HFFc6 (cell line): ENCODE results near the gene SARS1. TPM values are rescaled to one million over a fixed set of nuclear protein-coding genes. Genes with fewer than 3 reads are reported as not detected.
"Not testable (repeated sequence)": the region's sequence is repeated elsewhere in the genome, so short reads cannot be mapped to it uniquely, and the experiment has no call there.

Source experiments
- DNase-seq: peaks from one replicate; pipeline ENCODE4 v3.0.0-alpha.2; 2018
- H3K27ac Mint-ChIP-seq: 2 replicates; pipeline ENCODE4 v1.8.0; 2020; ENCODE audit warnings: mild to moderate bottlenecking, mixed read lengths
- H3K27me3 Mint-ChIP-seq: 2 replicates; pipeline ENCODE4 v1.8.0; 2021; ENCODE audit warnings: mild to moderate bottlenecking, moderate library complexity, mixed read lengths; ENCODE audit not compliant: insufficient read depth
- H3K36me3 Mint-ChIP-seq: 2 replicates; pipeline ENCODE4 v1.8.0; 2021; ENCODE audit warnings: low read depth, mixed read lengths
- H3K4me1 Mint-ChIP-seq: 2 replicates; pipeline ENCODE4 v1.8.0; 2020; ENCODE audit warnings: low read depth, mixed read lengths
- H3K4me3 Mint-ChIP-seq: 2 replicates; pipeline ENCODE4 v1.8.0; 2020; ENCODE audit warnings: mild to moderate bottlenecking, moderate library complexity, mixed read lengths
- H3K9me3 Mint-ChIP-seq: 2 replicates; pipeline ENCODE4 v1.8.0; 2020; ENCODE audit warnings: mild to moderate bottlenecking, mixed read lengths
- CTCF ChIP-seq: fragments of 200-600 bp; sonication (generic); IDR thresholded peaks from 2 replicates; pipeline ENCODE4 v1.5.0; 2021; ENCODE audit warnings: antibody characterized with exemption, mild to moderate bottlenecking
- total RNA-seq, 6 experiments: library from RNA; stranded (reverse); fragmentation: NEBNext Ultra II Directional; extraction: Animal tissue kit (Norgen Biotek cat#: 25700); gene quantifications; 2 replicates in 1 of 6; 3 replicates in 5 of 6; pipeline ENCODE4 v1.2.3, GENCODE V29; 2021

SARS1 gene
- total RNA-seq, 6 experiments from 2014 or later: 165 to 194 (median 176) TPM

GRCh38 chr1:109171646-109172045 lies 42.1 kb upstream of the SARS1 start:
- TF ChIP-seq CTCF: no peak
- H3K9me3 Mint-ChIP-seq: no peaks in the 10 kb centered on the region
- H3K27ac Mint-ChIP-seq: no peak overlapping the region
- peaks cover 27% of the 10 kb centered on the region for H3K4me1 Mint-ChIP-seq
- no peaks in the 10 kb centered on the region; the same call in 1 of the 2 replicates for H3K27me3 Mint-ChIP-seq
- no peak for DNase-seq
- no peaks in the 10 kb centered on the region for H3K36me3 Mint-ChIP-seq
- H3K4me3 Mint-ChIP-seq: no peak overlapping the region

DNA sequence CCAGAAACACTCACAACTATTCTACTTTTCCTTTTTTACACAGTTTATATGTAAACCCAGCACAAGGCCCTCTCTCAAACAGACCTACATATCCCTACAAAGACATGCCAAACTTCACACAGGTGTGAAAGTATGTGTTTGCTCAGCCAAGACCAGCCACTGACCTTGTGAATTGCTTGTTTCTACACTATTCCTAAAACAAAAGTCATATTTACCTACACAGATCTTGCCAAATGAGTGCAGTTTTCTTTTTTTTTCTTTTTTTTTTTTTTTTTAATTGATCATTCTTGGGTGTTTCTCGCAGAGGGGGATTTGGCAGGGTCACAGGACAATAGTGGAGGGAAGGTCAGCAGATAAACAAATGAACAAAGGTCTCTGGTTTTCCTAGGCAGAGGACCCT lies 37.4 kb upstream of the SARS1 start:
- not testable (repeated sequence) for H3K27ac Mint-ChIP-seq, H3K9me3 Mint-ChIP-seq, H3K4me3 Mint-ChIP-seq, H3K36me3 Mint-ChIP-seq, H3K4me1 Mint-ChIP-seq, H3K27me3 Mint-ChIP-seq, DNase-seq

DNA sequence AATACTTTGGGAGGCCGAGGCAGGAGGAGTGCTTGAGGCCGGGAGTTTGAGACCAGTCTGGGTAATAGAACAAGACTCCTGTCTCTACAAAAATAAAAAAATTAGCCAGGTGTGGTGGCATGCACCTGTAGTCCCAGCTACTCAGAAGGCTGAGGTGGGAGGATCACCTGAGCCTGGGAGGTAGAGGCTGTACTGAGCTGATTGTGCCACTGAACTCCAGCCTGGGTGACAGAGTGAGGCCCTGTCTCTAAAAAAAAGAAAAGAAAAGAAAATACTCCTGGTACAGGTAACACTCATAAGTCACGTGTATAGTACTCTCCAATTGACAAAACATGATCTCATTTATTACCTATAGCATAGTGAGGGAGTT lies 33.0 kb upstream of the SARS1 start:
- not testable (repeated sequence) for H3K9me3 Mint-ChIP-seq, H3K4me3 Mint-ChIP-seq, H3K27me3 Mint-ChIP-seq, DNase-seq, H3K36me3 Mint-ChIP-seq, H3K27ac Mint-ChIP-seq
- peaks cover 19% of the 10 kb centered on the region for H3K4me1 Mint-ChIP-seq

DNA sequence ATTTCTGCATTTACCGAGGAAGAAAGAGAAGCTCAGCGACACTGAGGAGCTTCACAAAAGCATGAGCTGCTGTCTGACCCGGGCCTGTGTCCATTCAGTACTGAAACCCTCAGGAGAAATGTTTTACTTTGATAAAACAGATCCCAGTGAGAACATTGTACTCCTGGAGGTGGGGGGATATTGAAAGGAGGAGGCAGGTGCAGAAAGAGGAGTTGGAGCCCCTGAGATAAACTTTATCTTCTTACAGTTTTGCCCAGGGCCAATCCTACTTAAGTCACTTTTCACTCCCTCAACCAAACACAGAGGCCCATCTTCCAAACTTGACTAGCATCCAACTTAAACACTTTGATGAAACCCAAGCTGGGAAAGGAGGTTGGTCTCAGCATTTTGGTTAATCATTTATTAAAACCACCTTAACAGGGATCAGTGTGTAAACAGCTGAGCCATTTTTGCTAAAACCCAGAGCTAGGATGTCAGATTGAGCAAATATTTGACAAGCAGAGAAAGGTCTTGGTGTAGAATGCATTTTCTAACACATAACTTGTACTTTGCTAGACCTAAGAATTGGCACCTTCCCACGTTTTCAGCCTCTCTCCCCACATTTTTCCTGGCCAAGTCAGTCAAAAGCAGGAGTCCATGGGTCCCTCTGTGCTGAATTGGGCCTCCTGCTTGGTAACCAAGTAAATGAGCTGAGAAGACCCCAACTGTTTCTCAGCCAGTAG lies 32.5 kb upstream of the SARS1 start:
- Mint-ChIP-seq H3K27me3 (peaks cover 6% of the 10 kb centered on the region), H3K27ac (no peak overlapping the region), H3K4me1 (peaks cover 25% of the 10 kb centered on the region), H3K9me3 (no peaks in the 10 kb centered on the region), H3K4me3 (no peak overlapping the region), H3K36me3 (peaks cover 5% of the 10 kb centered on the region; the same call in 1 of the 2 replicates)
- no peak for DNase-seq
- TF ChIP-seq CTCF: no peak

DNA sequence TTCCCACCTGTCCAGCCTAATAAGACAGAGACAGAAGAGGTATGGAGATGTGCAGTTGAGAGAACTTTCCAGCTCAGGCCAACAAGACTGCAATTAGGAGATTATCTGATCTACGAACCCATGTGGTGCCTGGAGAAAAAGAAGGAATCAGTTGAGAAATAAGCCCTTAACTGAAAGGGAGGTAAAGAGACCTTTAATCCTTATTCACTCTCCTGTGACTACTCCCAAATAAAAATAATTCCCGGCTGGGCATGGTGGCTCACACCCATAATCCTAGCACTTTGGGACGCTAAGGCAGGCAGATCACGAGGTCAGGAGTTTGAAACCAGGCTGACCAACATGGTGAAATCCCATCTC lies 31.9 kb upstream of the SARS1 start:
- Mint-ChIP-seq H3K9me3 (no peaks in the 10 kb centered on the region), H3K4me1 (peaks cover 25% of the 10 kb centered on the region), H3K4me3 (no peak overlapping the region), H3K27ac (no peak overlapping the region), H3K36me3 (peaks cover 5% of the 10 kb centered on the region; the same call in 1 of the 2 replicates), H3K27me3 (peaks cover 8% of the 10 kb centered on the region)
- no peak for TF ChIP-seq CTCF
- no peak for DNase-seq

- H3K36me3 Mint-ChIP-seq: peaks cover 5% of the 10 kb centered on the region; the same call in 1 of the 2 replicates
- H3K9me3 Mint-ChIP-seq: no peaks in the 10 kb centered on the region
- H3K27ac Mint-ChIP-seq: no peak overlapping the region
- H3K27me3 Mint-ChIP-seq: peaks cover 9% of the 10 kb centered on the region
- TF ChIP-seq CTCF: no peak
- no peak for DNase-seq
- no peak overlapping the region for H3K4me3 Mint-ChIP-seq
- H3K4me1 Mint-ChIP-seq: peaks cover 25% of the 10 kb centered on the region
Measured at GRCh38 chr1:109183058-109183738, 30.5 kb upstream of the SARS1 start.
